ENCODE results near the gene CTBP1.

DNA sequence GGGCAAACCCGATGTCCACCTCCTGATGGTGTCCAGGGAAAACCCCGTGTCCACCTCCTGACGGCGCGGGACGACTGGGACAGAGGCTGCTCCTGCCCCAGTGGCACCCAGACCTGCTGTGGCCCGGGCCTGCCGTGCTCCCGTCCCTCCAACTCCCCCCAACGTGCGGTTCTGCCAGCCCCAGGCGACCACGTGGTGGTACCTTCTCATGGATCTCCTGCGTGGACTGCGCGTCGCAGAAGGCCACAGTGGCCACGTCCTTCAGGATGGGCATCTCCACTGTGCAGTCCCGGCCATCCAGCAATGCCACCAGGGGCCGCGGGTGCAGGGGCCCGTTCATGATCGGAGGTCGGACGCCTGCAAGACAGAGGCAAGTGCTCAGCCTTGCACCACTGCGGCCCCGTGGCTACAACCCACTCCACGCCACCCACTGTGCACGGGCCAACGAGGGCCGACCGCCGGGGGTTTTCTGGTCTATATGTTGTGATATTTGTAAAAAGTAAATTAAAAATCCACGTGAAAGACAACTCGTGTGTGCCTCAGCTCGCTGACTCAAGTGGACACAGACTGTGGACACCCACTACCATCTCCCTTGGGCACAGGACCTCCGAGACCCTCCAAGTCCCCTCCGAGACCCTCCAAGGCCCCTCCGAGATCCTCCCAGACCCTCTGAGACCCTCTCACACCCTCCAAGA, 10.8 kb downstream of the CTBP1 start:
- TF ChIP-seq POLR2A (IDR thresholded peaks at IDR 0.05; ENCODE audit: low read length) (no peak), GATA1 (IDR thresholded peaks at IDR 0.05; ENCODE audit: low read depth, low read length) (no peak)

Data from erythroblast (primary cell).